Peyer's patch (tissue), 4 donors: Measurements from ENCODE around the gene RBM10.

ENCODE experiments used
- POLR2A ChIP-seq, 2 donors: fragments of 450-650 bp; IDR thresholded peaks; one replicate each; pipeline ENCODE4 v1.5.1; 2017; ENCODE audit warnings: antibody characterized with exemption in 2 of 2, mild to moderate bottlenecking in 2 of 2, moderate library complexity in 2 of 2
- TF ChIP-seq, protein P1 (sequence below), 6 experiments: fragments of 450-650 bp in 4 of 6; fragments of 200-600 bp in 2 of 6; sonication (generic) in 1 of 6; IDR thresholded peaks; one replicate each; pipeline ENCODE4 v1.5.1; 2017 to 2019; ENCODE audit warnings: antibody characterized with exemption in 6 of 6, mild to moderate bottlenecking in 3 of 6, moderate library complexity in 1 of 6

DNA sequence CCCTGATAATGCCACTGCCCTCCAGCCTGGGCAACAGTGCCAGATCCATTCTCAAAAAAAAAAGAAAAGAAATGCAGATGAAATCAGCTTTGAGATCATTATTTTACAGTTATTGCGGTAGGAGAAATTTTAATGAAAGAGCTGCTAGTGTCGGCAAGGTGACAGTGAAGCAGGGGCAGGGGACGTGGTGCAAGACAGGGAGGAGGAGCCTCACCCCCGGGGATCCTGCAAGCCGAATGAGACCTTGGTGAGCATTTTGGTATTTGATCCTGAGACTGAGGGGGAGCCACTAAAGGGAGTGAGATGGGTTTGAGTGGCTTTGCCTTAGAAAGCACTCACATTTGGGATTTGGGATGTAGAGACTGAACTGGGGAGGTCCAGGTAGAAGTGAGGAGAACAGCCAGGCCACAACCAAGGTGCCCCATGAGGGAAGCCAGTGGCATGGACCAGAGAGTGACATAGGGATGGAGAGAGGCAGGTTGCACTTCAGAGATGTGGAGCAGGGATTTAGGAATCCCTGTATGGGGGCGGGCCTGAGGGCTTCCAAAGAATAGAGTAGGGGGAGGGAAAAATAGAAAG lies 23.6 kb downstream of the RBM10 start:
- TF ChIP-seq, protein P1, sequence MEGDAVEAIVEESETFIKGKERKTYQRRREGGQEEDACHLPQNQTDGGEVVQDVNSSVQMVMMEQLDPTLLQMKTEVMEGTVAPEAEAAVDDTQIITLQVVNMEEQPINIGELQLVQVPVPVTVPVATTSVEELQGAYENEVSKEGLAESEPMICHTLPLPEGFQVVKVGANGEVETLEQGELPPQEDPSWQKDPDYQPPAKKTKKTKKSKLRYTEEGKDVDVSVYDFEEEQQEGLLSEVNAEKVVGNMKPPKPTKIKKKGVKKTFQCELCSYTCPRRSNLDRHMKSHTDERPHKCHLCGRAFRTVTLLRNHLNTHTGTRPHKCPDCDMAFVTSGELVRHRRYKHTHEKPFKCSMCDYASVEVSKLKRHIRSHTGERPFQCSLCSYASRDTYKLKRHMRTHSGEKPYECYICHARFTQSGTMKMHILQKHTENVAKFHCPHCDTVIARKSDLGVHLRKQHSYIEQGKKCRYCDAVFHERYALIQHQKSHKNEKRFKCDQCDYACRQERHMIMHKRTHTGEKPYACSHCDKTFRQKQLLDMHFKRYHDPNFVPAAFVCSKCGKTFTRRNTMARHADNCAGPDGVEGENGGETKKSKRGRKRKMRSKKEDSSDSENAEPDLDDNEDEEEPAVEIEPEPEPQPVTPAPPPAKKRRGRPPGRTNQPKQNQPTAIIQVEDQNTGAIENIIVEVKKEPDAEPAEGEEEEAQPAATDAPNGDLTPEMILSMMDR (IDR thresholded peaks at IDR 0.05) = no peak
- TF ChIP-seq POLR2A (IDR thresholded peaks at IDR 0.05) = no peak
